SKM-1 treated with dmso at 0.1 percent for 144 hours (cell line): ENCODE data around the gene PLCG1.

Source experiments
- DNase-seq: peaks from one replicate; lab custom pipeline; 2025; ENCODE audit not compliant: unreplicated experiment; lab: John Stamatoyannopoulos, UW

PLCG1 gene

GRCh38 chr20:41204304-41205265 lies 67.2 kb downstream of the PLCG1 start:
- DNase-seq, result no peak

GRCh38 chr20:41205313-41205712 lies 68.0 kb downstream of the PLCG1 start:
- no peak for DNase-seq

- DNase-seq, result no peak
These were observed 75.9 kb downstream of the PLCG1 start for GRCh38 chr20:41213150-41213820.

GRCh38 chr20:41214202-41214601 lies 76.9 kb downstream of the PLCG1 start:
- no peak for DNase-seq

- no peak for DNase-seq
These were observed 77.3 kb downstream of the PLCG1 start for GRCh38 chr20:41214666-41215065.

GRCh38 chr20:41217422-41217821 lies 80.1 kb downstream of the PLCG1 start:
- no peak for DNase-seq

GRCh38 chr20:41218466-41218865 lies 81.1 kb downstream of the PLCG1 start:
- no peak for DNase-seq

GRCh38 chr20:41219824-41220223 lies 82.5 kb downstream of the PLCG1 start:
- DNase-seq, result no peak

- DNase-seq, result no peak
These were observed 84.4 kb downstream of the PLCG1 start for GRCh38 chr20:41221614-41222218.

GRCh38 chr20:41222296-41222695 lies 85.0 kb downstream of the PLCG1 start:
- no peak for DNase-seq

- no peak for DNase-seq
These were observed 85.4 kb downstream of the PLCG1 start for GRCh38 chr20:41222703-41223102.

GRCh38 chr20:41223112-41223511 lies 85.8 kb downstream of the PLCG1 start:
- DNase-seq, result no peak

GRCh38 chr20:41224281-41224680 lies 86.9 kb downstream of the PLCG1 start:
- no peak for DNase-seq

- DNase-seq, result no peak
These were observed 87.7 kb downstream of the PLCG1 start for GRCh38 chr20:41225091-41225490.

- no peak for DNase-seq
These were observed 89.1 kb downstream of the PLCG1 start for GRCh38 chr20:41226426-41226825.
